Measurements from ENCODE around the gene SUPV3L1.
"Not testable (repeated sequence)": the region's sequence is repeated elsewhere in the genome, so short reads cannot be mapped to it uniquely, and the experiment has no call there.

Gene SUPV3L1

GRCh38 chr10:69179743-69180524 is at the start of gene SUPV3L1:
Gene SUPV3L1, plus strand, starts transcription at chr10:69180234. Its CDS starts 58 bp downstream, at chr10:69180292.
- H3K27ac ChIP-seq, result peak within 1 kb of the TSS; percentile 94

GRCh38 chr10:69130251-69130650 is 49.8 kb upstream of the SUPV3L1 start:
- no peak overlapping the region for H3K27ac ChIP-seq
- no peak for TF ChIP-seq CTCF (conservative IDR thresholded peaks at IDR 0.05)

More at GRCh38 chr10:69179743-69180524, at the start of gene SUPV3L1:
- no peak for TF ChIP-seq CTCF (conservative IDR thresholded peaks at IDR 0.05)

- H3K27ac ChIP-seq, result no peak overlapping the region
- TF ChIP-seq CTCF (conservative IDR thresholded peaks at IDR 0.05), result no peak
Observed at GRCh38 chr10:69139961-69140360, 40.1 kb upstream of the SUPV3L1 start.

GRCh38 chr10:69141304-69141703 is 38.7 kb upstream of the SUPV3L1 start:
- no peak overlapping the region for H3K27ac ChIP-seq
- no peak for TF ChIP-seq CTCF (conservative IDR thresholded peaks at IDR 0.05)

DNA sequence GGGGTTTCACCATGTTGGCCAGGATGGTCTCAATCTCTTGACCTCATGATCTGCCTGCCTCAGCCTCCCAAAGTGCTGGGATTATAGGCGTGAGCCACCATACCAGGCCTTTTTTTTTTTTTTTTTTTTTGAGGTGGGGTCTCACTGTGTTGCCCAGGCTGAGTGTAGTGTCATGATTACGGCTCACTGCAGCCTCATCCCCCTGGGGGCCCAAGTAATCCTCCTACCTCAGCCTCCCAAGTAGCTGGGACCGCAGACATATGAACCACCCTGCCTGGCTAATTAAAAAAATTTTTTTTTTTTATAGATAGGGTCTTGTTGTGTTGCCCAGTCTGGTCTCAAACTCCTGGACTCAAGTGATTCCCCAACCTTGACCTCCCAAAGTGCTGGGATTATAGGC is 38.0 kb upstream of the SUPV3L1 start:
- H3K27ac ChIP-seq, result not testable (repeated sequence)

DNA sequence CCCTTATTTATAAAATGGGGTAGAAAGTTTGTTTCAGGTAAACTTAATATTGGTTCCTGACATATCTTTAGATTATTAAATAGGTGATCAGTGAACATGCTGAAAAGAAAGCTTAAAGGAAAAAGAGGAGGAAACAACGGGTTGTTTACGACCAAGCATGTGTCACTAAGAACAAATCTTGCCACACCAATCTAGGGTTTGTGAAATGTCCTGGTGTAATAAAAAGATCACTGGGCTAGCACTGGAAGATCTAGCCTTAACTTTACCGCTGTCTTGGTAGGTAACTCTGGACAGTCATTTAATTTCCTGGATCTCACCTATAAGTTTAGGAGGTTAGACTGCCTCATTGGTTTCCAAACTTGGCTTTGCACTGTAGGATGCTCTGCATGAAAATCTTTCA is 37.1 kb upstream of the SUPV3L1 start:
- TF ChIP-seq CTCF (conservative IDR thresholded peaks at IDR 0.05), result no peak
- H3K27ac ChIP-seq, result no peak overlapping the region

GRCh38 chr10:69145329-69145728 is 34.7 kb upstream of the SUPV3L1 start:
- TF ChIP-seq CTCF (conservative IDR thresholded peaks at IDR 0.05), result no peak

DNA sequence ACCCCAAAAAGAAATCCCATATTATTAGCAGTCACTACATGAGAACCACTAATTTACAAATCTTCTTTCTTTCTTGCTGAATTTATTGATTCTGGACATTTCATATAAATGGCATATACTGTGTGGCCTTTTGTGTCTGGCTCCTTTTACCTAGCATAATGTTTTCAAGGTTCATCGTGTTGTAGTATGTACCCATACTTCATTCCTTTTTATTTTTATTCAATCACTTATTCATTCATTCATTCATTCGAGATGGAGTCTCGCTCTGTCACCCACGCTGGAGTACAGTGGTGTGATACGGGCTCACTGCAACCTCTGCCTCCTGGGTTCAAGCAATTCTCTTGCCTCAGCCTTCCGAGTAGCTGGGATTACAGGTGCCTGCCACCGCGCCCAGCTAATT is 34.2 kb upstream of the SUPV3L1 start:
- no peak for TF ChIP-seq CTCF (conservative IDR thresholded peaks at IDR 0.05)
- no peak overlapping the region for H3K27ac ChIP-seq

More at GRCh38 chr10:69145329-69145728, 34.7 kb upstream of the SUPV3L1 start:
- no peak overlapping the region for H3K27ac ChIP-seq

Data from VCaP (cell line).